Ishikawa (cell line): ENCODE data around the gene ZNF358.

Experiments used
- CEBPB ChIP-seq: IDR thresholded peaks from 2 replicates; pipeline ENCODE4 v1.6.1; 2012
- EP300 ChIP-seq: IDR thresholded peaks from 2 replicates; pipeline ENCODE4 v1.6.1; 2012; ENCODE audit warnings: borderline replicate concordance
- FOXM1 ChIP-seq: IDR thresholded peaks from 2 replicates; pipeline ENCODE4 v1.6.1; 2012; ENCODE audit warnings: low read depth, borderline replicate concordance
- MAX ChIP-seq: IDR thresholded peaks from 2 replicates; pipeline ENCODE4 v1.6.1; 2012
- NFIC ChIP-seq: IDR thresholded peaks from 2 replicates; pipeline ENCODE4 v1.6.1; 2012
- TCF12 ChIP-seq: IDR thresholded peaks from 2 replicates; pipeline ENCODE4 v1.6.1; 2012; ENCODE audit warnings: low read depth
- TEAD4 ChIP-seq: IDR thresholded peaks from 2 replicates; pipeline ENCODE4 v1.6.1; 2012

GRCh38 chr19:7533281-7533885, 17.5 kb downstream of the ZNF358 start:
- TF ChIP-seq CEBPB (no peak), EP300 (no peak), NFIC (no peak), FOXM1 (no peak), MAX (no peak), TEAD4 (no peak), TCF12 (no peak)
